Peyer's patch (tissue), 4 donors: Measurements from ENCODE around the gene KCNS3.

Experiments used
- POLR2A ChIP-seq, 2 donors: fragments of 450-650 bp; IDR thresholded peaks; one replicate each; pipeline ENCODE4 v1.5.1; 2017; ENCODE audit warnings: antibody characterized with exemption in 2 of 2, mild to moderate bottlenecking in 2 of 2, moderate library complexity in 2 of 2
- TF ChIP-seq, protein P1 (sequence below), 6 experiments: fragments of 450-650 bp in 4 of 6; fragments of 200-600 bp in 2 of 6; sonication (generic) in 1 of 6; IDR thresholded peaks; one replicate each; pipeline ENCODE4 v1.5.1; 2017 to 2019; ENCODE audit warnings: antibody characterized with exemption in 6 of 6, mild to moderate bottlenecking in 3 of 6, moderate library complexity in 1 of 6

DNA sequence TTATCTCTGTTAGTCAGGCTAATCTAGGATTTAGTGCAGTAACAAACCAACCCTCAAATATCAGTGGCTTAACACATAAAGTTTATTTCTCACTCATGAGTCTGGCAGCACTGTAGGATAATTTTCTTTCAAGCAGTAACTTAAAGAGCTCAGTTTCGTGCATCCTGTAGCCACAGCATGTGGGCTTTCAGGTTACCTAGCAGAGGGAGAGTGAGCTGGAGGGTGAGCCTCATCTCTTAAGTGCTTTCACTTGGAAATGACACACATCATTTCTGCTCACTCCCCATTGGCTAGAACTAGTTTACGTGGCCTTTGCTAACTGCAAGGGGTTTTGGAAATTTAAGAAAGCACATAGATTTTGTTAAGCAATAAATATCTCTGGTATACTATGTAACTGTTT, 96.9 kb downstream of the KCNS3 start:
- TF ChIP-seq, protein P1, sequence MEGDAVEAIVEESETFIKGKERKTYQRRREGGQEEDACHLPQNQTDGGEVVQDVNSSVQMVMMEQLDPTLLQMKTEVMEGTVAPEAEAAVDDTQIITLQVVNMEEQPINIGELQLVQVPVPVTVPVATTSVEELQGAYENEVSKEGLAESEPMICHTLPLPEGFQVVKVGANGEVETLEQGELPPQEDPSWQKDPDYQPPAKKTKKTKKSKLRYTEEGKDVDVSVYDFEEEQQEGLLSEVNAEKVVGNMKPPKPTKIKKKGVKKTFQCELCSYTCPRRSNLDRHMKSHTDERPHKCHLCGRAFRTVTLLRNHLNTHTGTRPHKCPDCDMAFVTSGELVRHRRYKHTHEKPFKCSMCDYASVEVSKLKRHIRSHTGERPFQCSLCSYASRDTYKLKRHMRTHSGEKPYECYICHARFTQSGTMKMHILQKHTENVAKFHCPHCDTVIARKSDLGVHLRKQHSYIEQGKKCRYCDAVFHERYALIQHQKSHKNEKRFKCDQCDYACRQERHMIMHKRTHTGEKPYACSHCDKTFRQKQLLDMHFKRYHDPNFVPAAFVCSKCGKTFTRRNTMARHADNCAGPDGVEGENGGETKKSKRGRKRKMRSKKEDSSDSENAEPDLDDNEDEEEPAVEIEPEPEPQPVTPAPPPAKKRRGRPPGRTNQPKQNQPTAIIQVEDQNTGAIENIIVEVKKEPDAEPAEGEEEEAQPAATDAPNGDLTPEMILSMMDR (IDR thresholded peaks at IDR 0.05): no peak
- TF ChIP-seq POLR2A (IDR thresholded peaks at IDR 0.05): no peak
